Measurements from ENCODE around the gene ENGASE. TPM values are rescaled to one million over a fixed set of nuclear protein-coding genes. Genes with fewer than 3 reads are reported as not detected.

Gene ENGASE
- total RNA-seq, 1 donor from 2014 or later = 16.8 TPM

GRCh38 chr17:79041723-79042420, 32.8 kb upstream of the ENGASE start:
- no peak overlapping the region for H3K4me3 Mint-ChIP-seq (ENCODE audit: unreplicated experiment)
- no peaks in the 10 kb centered on the region for H3K9me3 Mint-ChIP-seq (ENCODE audit: low read depth)
- TF ChIP-seq CTCF (IDR thresholded peaks at IDR 0.05) = no peak
- no peak overlapping the region for H3K27ac Mint-ChIP-seq (ENCODE audit: unreplicated experiment)
- H3K36me3 Mint-ChIP-seq (ENCODE audit: low read depth) = peaks cover 7% of the 10 kb centered on the region
- H3K27me3 Mint-ChIP-seq (ENCODE audit: low read depth) = peaks cover 15% of the 10 kb centered on the region
- DNase-seq (ENCODE audit: low spot score) = peak; percentile 79
- H3K4me1 Mint-ChIP-seq (ENCODE audit: low read depth) = peaks cover 8% of the 10 kb centered on the region

DNA sequence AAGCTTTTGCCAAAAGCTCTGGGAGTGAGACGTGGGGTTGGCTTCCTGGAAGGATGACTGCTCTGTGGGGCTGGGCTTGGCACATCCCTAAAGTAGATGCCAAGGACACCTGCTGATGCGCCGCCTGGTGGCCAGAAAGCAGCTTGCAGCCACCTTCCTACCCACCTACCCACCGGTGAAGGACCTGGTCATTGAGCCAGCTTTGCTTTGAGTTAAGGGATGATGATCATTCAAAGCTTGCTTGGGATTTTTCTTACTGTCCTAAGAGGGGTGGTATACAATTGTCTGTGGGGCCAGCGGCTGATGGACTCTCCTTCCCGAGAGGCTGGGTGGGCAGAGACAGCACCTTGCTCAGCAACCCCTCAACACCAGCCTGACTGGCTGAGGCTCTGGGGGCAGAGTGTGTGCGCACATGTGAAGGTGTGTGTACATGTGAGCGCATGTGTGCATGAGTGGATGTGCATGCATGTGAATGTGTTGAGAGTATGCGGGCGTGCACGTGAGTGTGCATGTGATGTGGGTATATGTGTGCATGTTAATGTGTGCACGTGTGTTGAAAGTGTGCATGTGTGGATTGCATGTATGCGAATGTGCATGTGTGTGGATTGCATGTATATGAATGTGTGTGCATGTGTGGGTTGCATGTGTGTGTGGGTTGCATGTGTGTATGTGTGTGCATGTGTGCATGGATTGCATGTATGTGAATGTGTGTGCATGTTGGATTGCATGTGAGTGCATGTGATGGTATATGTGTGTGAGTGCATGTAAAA, 32.0 kb upstream of the ENGASE start:
- H3K36me3 Mint-ChIP-seq (ENCODE audit: low read depth) = peaks cover 7% of the 10 kb centered on the region
- no peaks in the 10 kb centered on the region for H3K9me3 Mint-ChIP-seq (ENCODE audit: low read depth)
- TF ChIP-seq CTCF (IDR thresholded peaks at IDR 0.05) = peak; percentile 78
- peaks cover 7% of the 10 kb centered on the region for H3K4me1 Mint-ChIP-seq (ENCODE audit: low read depth)
- H3K4me3 Mint-ChIP-seq (ENCODE audit: unreplicated experiment) = no peak overlapping the region
- H3K27ac Mint-ChIP-seq (ENCODE audit: unreplicated experiment) = no peak overlapping the region
- DNase-seq (ENCODE audit: low spot score) = peak; percentile 70
- peaks cover 15% of the 10 kb centered on the region for H3K27me3 Mint-ChIP-seq (ENCODE audit: low read depth)

GRCh38 chr17:79043191-79043930, 31.3 kb upstream of the ENGASE start:
- DNase-seq (ENCODE audit: low spot score) = no peak
- no peak for TF ChIP-seq CTCF (IDR thresholded peaks at IDR 0.05)
- H3K9me3 Mint-ChIP-seq (ENCODE audit: low read depth) = no peaks in the 10 kb centered on the region
- peaks cover 15% of the 10 kb centered on the region for H3K27me3 Mint-ChIP-seq (ENCODE audit: low read depth)
- H3K4me1 Mint-ChIP-seq (ENCODE audit: low read depth) = peaks cover 7% of the 10 kb centered on the region
- no peak overlapping the region for H3K4me3 Mint-ChIP-seq (ENCODE audit: unreplicated experiment)
- H3K27ac Mint-ChIP-seq (ENCODE audit: unreplicated experiment) = no peak overlapping the region
- H3K36me3 Mint-ChIP-seq (ENCODE audit: low read depth) = peaks cover 5% of the 10 kb centered on the region

DNA sequence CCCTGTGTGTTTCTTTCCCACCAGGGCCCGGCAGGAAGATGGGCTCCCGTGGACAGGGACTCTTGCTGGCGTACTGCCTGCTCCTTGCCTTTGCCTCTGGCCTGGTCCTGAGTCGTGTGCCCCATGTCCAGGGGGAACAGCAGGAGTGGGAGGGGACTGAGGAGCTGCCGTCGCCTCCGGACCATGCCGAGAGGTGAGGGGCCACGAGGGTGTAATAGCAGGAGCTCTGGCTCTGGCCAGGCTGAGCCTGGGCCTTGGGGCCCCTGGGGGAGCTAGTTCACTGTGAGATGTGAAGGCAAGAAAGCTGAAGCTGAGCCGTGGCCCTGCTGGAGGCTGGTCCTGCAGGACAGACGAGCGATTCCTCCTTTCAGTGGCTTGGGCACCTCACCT, 30.7 kb upstream of the ENGASE start:
- no peaks in the 10 kb centered on the region for H3K9me3 Mint-ChIP-seq (ENCODE audit: low read depth)
- H3K27me3 Mint-ChIP-seq (ENCODE audit: low read depth) = peaks cover 15% of the 10 kb centered on the region
- DNase-seq (ENCODE audit: low spot score) = peak; percentile 87
- no peak overlapping the region for H3K4me3 Mint-ChIP-seq (ENCODE audit: unreplicated experiment)
- H3K27ac Mint-ChIP-seq (ENCODE audit: unreplicated experiment) = no peak overlapping the region
- H3K4me1 Mint-ChIP-seq (ENCODE audit: low read depth) = peaks cover 7% of the 10 kb centered on the region
- no peak for TF ChIP-seq CTCF (IDR thresholded peaks at IDR 0.05)
- H3K36me3 Mint-ChIP-seq (ENCODE audit: low read depth) = peaks cover 4% of the 10 kb centered on the region

GRCh38 chr17:79044462-79044861, 30.2 kb upstream of the ENGASE start:
- no peak for TF ChIP-seq CTCF (IDR thresholded peaks at IDR 0.05)
- peaks cover 15% of the 10 kb centered on the region for H3K27me3 Mint-ChIP-seq (ENCODE audit: low read depth)
- DNase-seq (ENCODE audit: low spot score) = peak; percentile 90
- peaks cover 7% of the 10 kb centered on the region for H3K4me1 Mint-ChIP-seq (ENCODE audit: low read depth)
- H3K36me3 Mint-ChIP-seq (ENCODE audit: low read depth) = peaks cover 5% of the 10 kb centered on the region
- H3K9me3 Mint-ChIP-seq (ENCODE audit: low read depth) = no peaks in the 10 kb centered on the region
- no peak overlapping the region for H3K4me3 Mint-ChIP-seq (ENCODE audit: unreplicated experiment)
- H3K27ac Mint-ChIP-seq (ENCODE audit: unreplicated experiment) = no peak overlapping the region
